Activated CD4-positive, alpha-beta T cell treated with anti-CD3 and anti-CD28 coated beads, Interleukin-2, amount 50 U/mL, for 48 hours (primary cell): ENCODE data around the gene C1QTNF7.

Experiments
- DNase-seq, 2 experiments: peaks; one replicate each; pipeline ENCODE4 v3.0.0-alpha.2; 2020

Gene C1QTNF7, protein sequence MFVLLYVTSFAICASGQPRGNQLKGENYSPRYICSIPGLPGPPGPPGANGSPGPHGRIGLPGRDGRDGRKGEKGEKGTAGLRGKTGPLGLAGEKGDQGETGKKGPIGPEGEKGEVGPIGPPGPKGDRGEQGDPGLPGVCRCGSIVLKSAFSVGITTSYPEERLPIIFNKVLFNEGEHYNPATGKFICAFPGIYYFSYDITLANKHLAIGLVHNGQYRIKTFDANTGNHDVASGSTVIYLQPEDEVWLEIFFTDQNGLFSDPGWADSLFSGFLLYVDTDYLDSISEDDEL

DNA sequence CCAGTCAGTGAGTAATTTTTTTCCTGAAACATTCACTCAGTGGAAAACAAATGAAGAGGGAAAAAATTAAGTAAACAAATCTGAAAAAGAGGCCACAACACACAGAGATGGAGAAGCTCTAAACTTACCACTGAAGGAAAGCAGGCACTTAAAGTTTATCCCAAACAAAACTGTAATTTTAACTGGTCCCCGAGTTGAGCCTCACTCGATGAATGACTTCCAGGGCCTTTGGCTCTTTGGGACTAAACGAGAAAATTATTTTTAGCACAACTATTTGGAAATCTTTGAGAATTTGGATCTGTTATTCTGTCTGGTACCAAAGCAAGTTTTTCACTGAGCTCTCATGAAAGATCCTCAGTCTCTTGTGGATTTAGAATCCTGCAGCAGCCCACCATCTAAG lies at the start of gene C1QTNF7:
Gene C1QTNF7 (plus strand): TSS at position 333 of the 400 bp plus-strand sequence. CDS start 7,711 bp downstream, outside the sequence.
- DNase-seq: no peak

DNA sequence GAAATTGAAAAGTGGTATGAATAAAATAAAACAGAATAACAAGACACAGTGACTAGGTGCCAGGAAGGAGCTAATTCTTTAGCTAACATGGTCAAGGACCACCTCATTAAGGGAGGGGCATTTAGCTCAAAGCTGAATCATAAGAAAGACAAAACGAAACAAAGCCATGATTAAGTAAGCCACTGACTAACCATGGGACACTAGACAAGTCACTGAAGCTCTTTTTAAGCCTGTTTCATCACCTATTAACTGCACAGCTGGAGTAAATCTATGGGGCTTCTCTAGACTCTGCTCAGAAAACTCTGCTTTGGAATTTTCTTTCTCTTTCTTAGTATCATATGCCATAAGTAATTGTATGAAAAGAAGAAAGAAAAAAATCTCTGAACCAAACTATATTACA lies 49.8 kb upstream of the C1QTNF7 start:
- DNase-seq: no peak

DNA sequence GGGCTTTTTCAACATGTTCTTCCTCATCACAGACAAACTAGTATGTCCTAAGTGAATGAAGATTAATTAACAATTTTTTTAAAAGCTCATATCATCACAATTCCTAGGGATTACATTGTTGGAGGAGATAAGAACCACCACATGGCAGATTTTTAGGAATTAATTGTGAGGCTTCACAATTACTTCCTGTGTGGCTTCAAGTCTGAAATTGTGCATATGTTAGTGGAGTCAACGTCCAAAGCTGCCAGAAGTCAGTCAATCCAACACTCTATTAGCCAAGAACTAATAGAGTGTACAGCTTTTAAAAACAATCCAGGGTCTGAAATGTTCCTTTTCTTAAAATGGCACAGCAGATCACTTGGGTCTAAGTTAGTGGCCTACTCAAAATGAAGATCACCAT lies 49.3 kb upstream of the C1QTNF7 start:
- no peak for DNase-seq

DNA sequence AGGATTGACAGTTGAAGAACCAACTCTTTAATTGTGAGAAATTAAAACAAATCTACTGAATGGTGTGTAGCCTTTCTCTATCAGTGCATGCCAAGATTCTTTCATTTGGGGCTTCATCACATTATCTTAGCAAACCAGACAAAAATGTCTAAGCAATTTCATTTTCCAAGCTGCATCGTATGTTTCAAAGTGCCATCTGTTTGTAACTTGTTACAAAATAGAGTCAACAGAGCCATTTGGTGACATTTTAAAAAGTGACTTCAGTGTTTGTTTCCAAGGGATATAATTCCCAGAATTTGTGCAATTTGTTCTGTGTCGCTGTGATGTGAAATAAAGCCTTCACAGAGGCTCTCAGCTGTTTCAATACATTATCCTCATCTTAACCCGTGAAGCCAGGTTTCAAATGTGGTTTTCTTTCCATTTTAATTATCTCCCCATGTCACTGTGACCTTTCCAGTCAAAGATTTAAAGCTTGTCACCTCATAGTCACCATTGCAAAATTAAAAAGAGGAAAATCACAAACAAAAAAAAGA lies 46.0 kb upstream of the C1QTNF7 start:
- DNase-seq: no peak

DNA sequence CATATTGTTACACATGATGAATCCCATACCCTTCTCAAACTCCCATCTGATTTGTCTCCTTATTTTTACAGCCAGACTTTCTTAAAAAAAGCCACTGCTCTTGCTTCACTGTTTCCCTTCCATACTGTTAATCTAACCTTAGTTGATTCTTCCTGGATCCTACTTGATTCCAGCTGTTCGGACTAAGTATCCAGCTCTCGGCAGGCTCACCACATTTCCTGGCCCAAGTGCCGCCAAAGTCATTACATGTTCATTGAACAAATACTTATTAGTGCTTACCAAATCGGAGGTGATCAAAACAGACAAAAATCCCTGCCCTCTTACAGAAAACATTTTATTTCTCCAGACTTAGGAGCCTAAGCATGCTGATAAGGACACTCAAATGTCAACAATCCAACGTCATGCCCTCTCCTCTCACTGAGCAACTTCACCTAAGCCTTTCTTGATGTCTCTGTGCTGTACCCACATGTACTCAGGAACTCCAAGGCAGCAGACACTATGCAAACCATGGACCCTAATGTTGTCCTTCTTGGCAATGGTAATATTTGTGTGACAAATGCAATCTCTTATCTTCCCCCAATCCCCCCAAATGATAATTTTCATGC lies 45.1 kb upstream of the C1QTNF7 start:
- DNase-seq: no peak

DNA sequence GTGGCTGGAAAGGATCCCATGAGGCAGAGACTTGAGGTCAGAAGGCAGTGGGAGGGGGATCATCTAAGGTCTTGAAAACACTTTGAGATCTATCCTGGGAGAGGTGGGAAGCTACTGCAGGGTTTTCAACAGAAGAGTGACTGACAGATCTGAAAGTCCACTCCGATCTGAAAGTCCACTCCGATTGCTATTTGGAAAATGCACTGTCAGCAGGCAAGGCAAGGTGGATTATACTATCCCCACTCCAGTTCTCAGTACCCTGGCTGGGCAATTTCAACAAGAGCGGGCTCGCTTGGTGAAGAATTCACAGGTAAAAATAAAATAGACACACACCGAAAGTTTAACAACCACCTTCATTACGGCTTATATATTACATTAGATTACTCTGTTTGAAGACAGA lies 42.3 kb upstream of the C1QTNF7 start:
- no peak for DNase-seq

DNA sequence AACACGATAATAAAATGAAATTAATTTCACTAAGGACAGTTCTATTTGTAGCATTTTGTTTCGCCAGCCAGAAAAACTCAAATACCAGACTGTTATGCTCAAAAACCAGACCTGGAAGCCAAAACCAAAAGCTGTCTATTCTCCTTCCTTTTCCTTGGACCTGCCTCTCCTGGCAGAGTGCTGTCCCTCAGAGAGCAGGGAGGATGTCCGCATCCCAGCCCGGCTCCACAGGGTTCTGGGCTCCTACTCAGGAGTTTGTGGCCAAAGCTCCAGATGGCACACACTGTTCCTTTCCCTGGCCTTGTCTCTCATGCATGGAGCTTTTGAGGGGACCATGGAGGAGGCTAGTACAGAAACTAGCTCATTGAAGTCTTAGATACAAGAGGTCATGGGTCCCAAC lies 41.9 kb upstream of the C1QTNF7 start:
- DNase-seq: no peak

DNA sequence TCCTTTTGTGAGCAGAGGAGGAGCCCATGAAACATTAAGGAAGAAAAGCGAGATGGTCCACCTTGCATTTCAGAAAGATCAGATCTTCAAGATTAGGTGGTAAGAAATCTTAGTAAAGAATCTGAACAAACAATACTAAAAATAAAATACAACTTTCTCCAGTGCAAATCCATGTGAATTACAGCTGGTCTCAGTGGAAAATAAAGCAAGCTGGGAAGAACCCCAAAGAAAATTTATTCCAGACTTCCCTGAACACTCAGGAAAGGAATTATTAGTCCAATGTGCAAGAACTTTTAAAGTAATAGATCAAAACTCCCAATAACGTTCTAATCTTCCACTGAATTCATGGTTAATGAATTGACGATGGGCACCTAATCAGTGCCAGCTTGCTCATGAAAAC lies 37.3 kb upstream of the C1QTNF7 start:
- DNase-seq: no peak

DNA sequence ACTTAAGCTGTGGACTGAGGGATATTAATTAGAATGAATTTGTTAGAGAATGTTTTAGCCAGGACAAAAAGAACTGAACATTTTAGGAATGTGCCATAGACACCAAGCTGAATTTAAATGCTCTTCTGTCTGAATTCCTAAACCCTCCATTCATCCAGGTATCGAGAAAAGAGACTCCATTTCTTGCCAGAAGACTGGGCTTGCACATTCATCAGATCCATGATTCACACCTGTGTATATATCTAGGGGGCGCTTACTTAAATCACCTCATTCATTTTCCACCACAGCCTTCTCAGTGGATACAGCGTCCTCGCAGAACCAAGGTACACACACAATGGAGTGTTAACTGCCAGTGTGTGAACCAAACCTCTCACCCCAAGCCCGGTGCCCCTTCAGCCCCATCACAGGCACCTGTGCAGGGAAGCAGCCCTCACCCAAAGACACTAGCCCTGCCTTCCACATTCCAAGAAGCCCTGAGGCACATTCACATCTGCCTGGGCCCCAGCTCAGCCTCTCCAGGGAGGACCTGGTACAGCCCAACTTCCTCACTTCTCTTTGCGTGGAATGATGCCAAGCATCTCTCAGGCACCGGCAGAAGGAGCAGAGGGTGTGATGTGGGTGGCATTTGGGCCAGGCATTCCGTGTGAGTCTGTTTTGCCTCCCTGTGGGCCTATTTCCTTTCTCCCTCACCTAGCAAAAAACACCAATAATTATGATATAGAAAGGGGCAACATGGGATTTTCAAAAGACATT lies 35.6 kb upstream of the C1QTNF7 start:
- no peak for DNase-seq

DNA sequence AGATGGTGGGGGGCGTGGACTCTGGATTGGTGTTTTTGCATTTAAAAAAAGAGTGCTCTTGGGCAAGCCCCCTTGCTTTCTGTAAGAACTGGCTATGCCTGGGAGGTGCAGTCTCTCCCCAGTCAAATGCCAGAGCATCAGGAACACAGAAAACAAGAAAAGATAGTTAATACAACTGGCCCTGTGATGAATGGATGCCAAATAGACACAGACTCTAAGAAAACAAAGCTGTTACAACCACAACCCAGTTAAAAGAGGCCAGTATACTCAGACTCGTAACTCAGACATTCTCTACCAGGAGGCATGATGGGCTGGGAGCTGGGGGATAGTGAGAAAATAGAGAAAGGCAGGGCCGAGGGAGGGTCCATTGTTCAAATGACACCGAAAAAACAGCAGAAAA lies 32.5 kb upstream of the C1QTNF7 start:
- DNase-seq: no peak

DNA sequence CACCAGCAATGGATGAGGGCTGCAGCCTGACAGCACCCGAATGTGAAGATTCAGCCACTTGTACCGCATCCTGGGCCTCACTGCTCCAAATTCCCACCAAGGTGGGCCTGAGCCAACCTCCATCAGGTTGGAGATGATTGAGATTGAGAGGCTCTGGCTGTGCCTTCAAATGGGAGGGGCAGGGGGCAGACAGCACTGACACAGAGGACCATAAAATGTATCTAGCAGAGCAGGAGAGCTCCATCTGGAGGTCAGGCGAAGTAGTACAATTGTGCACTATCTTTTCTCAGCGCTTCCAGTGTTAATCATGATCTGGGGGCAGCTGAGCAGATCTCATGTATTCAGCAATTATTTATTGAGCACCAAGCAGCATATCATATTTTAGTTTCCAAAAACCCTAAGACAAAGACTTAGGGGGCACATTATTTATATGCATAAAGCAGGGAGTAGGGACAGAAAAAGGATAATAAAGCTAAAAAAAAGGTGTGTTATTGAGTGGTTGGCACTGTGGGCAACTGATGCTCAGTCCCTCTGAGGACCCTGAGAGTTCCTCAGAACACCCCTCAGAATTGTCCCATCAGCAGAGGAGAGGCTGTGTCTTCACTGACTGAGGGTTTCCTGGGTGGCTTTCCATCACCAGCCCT lies 31.6 kb upstream of the C1QTNF7 start:
- peak; percentile 61 to 67 for DNase-seq

DNA sequence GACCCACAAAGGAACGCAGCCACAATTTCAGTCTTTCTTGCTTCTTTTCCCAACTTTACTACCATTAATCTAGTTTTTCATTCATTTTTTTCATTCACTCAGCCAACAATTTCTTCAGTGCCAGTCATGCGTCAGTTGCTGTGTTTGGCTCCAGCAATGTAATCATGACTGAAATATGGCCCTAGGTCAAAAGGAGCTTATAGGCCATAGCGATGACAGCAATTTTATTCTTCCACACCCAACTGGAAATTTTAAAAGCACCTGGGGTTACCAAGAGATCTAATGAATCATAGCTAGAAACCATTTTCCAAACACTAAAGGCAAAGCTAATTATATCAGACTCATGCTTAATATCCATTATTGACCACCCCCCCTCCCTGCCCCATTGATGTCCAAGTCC lies 29.8 kb upstream of the C1QTNF7 start:
- DNase-seq: no peak

DNA sequence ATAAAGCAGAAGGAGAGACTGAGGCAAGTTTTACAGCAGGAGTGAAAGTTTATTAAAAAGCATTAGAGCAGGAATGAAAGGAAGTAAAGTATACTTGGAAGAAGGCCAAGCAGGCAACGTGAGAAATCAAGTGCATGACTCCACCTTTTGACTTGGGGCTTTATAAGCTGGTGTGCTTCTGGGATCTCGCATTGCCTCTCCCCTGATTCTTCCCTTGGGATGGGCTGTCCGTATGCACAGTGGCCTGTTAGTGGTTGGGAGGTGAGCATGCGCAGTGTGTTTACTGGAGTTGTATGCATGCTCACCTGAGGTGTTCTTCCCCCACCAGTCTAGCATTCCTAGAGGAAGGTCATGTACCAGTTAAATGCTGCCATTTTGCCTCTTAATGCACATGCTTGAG lies 29.1 kb upstream of the C1QTNF7 start:
- DNase-seq: no peak

DNA sequence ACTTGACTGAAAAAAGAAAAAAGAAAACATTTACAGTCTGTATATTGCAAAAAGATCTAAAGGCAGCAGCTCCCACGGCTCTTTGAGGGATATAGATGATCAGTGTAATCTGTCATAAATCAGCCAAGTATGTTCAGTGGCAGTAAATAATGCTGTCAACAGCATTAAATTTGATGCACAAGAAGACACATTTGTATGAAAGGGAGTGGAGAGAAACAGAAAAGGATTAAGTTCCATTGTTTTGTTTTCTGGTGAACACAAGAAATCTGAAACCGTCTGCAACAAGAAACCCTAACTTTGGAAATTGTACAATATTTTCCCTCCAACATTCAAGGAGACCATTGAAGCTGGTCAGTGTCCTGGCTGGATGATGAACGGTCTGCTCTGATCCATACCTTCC lies 27.6 kb upstream of the C1QTNF7 start:
- no peak for DNase-seq

DNA sequence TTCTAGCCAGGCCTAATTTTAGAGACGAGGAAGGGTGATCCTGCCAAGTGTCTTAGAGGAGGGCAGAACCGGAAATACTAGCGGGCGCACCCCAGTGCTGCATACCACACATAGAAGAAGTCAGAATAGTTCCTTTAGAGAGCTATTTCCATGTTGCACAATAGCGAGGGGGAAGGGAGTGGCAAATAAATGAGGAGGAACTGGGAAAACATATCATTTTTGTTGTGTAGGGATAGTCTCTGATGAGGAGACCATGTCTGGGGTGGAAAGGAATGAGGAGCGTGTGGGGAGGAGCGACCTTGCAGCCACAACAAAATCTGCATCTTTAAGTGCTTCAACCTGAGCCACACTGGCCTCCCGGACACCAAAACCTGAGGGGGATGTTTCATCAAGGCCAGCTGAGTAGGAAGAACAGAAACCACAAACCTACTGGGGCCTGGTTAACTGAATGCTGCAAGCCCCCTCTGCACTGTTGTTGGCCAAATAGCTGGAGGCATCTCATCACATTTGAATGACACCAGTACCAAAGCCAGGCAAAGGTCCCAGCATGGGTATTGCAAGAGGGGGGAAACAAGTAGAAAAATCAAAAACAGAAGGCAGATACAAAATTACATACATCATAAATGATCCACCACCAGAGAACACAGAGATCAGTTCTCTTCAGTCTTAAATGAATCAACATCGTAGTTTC lies 26.7 kb upstream of the C1QTNF7 start:
- DNase-seq: peak; percentile 21 to 40

DNA sequence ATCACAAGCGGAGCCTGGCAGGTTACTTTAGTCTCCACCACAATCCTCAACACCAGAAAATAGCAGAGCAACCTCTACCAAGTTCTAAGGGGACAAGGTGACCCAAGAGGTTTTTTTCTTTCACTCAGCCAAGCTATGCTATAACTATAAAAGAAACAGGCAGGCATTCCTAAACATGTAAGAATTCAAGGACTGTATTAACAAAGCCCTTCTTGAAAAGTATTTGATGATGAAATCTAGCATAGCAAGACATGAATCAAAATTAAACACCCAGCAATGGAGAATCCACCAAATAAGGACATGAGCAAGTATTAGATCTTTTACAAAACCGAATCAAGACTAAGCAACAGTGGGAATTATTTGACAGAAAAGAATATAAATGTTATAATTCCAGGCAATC lies 25.7 kb upstream of the C1QTNF7 start:
- DNase-seq: no peak

DNA sequence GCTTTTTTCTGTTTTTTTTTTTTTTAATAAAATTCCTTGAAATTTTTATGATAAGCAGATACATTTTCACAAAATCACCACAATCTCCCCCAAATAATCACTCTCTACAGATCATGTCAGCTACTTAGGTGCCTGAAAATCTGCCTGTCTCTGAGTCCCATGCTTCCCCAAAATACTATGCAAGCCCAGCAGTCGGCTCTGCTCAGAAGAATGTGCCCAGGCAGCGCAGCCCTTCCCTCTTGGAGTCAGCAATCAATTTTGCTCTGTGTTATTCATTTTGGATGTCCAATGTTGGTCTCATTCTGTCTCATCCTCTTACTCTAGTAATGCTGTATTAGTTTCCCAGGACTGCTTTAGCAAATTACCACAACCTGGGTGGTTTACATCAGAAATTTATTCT lies 24.9 kb upstream of the C1QTNF7 start:
- no peak for DNase-seq

DNA sequence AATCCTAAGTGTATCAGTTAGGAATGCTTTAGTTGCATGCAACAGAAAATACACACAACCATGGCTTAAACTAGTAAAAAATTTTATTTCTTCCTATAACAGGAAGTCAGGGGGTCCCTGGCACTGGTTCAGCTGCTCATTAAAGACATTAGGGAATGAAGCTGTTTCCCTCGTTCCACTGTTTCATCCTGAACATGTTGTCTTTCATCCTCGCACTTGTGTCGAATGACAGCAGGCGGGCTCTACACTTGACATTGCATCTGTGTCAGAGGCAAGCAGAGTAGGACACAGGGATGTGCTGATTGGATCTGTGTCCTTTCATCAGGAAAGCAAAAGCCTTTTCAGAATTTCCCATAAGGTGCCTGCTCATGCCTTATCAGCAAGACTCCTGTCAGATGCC lies 22.8 kb upstream of the C1QTNF7 start:
- no peak for DNase-seq

DNA sequence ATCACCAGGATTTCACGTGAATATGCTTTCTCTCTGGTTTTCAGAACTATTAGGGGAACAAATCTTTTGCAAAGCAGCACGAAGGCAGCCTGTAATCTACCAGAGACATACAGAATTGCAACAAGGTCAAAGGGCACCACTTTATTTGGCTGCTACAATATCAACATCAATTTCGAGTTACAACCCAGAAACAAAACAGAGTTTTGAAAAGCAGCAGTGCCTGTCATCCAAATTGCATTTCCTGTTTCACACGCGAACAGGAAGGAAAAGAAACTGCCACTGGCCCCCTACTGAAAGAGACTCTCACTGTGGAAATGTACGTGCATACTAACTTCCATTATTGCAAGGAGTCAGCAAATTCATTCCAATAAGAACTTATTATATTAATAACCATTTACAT lies 17.1 kb upstream of the C1QTNF7 start:
- no peak for DNase-seq

DNA sequence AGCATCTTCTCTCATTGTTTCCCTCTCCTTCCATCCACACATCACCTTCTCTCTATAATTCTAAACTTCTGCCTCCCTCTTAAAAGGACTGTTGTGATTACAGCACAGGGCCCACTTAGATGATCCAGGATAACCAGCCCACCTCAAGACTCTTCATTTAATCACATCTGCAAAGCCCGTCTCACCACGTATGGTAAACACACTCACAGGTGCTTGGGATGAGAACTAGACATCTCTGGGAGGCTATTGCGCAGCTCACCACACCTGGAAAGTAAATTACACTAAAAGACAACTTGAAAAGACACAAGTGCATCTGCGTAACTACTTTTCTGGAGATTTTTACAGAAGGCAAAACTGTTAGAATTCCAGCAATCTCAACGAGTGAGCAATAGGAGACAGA lies 15.4 kb upstream of the C1QTNF7 start:
- DNase-seq: no peak

DNA sequence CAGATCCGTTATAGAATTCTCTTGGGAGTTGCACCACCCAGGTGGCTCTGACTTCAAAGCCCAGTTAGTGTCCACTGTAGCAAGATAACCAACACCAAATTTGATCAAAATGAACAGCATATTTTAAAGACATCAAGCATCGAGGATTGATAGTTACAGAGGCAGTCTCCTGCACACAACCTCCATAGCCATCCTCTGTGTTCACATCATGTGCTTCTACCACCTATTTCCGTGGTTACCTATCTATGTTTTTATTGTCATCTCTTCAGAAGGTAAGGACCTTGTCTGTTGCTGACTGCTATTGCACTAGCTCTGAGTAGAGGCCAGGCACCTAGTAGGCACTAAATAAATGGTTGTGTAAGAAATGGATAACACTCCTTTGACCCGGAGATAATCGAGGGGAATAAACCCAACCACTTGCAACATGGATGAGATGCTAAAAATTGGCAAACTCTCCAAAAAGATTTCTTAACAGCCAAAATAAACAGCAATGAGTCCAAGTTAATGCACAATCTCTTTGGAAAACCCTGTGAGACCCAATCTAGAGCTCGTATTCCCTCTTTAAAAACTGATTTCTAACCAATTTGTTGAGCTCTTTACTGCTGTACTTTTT lies 14.7 kb upstream of the C1QTNF7 start:
- no peak for DNase-seq

DNA sequence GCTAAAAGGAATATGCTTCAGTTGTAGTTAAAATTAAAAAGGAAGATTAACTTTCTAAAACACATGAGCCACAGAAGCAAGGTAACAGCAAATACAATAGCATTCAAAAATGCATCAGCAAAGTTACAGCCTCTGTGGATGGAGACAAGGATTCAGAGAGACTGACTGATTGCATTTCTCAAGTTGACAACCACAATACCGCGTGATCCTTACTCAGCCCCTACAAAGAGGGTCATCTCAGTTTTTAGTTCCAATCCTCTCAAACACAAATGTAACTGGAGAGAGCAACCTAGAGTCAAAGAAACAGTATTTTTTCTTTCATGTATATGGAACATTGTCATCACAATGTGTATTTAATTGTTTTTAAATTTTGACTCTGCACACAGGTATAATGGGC lies 14.2 kb upstream of the C1QTNF7 start:
- DNase-seq: no peak
